NCI-H2081 (cell line): Measurements from ENCODE around the gene SLC4A9.

Experiments used
- DNase-seq, 2 experiments: peaks; one replicate each; lab custom pipeline; 2025; lab: John Stamatoyannopoulos, UW

Gene SLC4A9

DNA sequence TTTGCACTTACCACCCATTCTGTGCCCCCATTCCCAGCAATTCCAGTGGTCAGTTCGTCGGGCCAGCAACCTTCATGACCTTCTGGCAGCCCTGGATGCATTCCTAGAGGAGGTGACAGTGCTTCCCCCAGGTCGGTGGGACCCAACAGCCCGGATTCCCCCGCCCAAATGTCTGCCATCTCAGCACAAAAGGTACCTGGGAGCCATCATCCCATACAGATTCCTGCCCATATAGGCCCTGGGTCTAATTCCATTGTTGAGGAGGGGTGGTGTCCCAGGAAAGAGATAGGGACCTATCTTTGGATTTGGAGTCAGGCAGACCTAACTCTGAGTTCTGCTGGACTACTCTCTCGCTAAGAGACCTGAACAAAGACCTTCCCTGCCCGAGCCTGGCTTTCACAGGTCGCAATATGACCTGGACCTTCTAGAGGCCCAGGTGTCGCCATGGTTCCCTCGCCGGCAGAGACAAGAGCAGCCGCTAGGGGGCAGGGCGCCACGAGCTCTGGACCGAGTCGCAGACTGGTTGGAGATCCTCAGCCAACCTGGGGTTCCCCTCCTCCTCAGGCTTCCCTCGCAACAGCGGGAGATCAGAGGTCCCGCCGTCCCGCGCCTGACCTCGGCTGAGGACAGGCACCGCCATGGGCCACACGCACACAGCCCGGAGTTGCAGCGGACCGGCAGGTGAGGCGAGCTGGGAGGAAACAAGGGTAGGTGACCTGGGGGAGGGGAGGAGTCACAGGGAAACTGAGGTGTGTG, 3.1 kb downstream of the SLC4A9 start:
- DNase-seq: peak; percentile 32 to 42

DNA sequence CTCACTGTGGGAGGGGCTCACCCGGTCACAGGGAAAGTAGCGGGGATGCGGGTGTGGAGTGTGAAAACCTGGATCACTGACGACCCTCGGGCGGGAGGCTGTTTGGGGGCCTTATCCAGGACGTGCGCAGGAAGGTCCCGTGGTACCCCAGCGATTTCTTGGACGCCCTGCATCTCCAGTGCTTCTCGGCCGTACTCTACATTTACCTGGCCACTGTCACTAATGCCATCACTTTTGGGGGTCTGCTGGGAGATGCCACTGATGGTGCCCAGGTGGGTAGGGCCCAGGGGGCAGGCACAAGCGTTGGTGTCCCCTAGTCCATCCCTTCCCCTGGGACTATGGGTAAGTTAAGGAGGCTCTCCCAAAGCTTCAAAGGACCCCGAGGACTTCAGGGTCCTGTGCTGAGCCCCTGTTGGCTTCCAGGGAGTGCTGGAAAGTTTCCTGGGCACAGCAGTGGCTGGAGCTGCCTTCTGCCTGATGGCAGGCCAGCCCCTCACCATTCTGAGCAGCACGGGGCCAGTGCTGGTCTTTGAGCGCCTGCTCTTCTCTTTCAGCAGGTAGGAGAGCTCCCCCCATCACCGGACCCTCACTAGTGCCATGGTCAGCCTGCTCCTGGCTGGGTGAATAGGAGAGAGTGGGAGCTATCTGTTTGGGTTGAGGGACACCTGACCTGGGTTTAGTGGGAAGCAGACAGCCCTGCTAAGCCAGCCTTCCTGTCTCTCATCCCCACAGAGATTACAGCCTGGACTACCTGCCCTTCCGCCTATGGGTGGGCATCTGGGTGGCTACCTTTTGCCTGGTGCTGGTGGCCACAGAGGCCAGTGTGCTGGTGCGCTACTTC, 3.9 kb downstream of the SLC4A9 start:
- DNase-seq: no peak

GRCh38 chr5:140364472-140364765, 4.4 kb downstream of the SLC4A9 start:
- DNase-seq: no peak

DNA sequence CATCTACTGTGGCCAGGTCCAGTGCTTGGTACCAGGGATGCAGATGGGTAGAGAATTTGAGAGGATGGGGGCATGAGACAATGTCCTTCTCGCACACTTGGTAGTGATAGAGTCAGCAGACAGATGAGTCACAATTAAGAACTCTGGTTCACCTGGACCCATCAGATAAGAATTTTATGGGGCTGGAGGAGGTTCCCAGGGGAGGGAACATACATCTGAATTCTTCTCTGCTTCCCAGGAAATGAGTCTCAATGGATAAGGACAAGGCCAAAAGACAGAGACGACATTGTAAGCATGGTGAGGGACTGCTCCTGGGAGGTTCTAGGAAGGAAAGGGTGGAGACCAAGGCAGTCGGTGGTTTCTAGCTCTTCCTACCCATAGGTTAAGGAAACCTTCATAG, 5.3 kb downstream of the SLC4A9 start:
- no peak for DNase-seq

- DNase-seq: no peak
Observed at GRCh38 chr5:140365941-140366340, 5.9 kb downstream of the SLC4A9 start.

- no peak for DNase-seq
Observed at GRCh38 chr5:140366589-140367255, 6.7 kb downstream of the SLC4A9 start.

DNA sequence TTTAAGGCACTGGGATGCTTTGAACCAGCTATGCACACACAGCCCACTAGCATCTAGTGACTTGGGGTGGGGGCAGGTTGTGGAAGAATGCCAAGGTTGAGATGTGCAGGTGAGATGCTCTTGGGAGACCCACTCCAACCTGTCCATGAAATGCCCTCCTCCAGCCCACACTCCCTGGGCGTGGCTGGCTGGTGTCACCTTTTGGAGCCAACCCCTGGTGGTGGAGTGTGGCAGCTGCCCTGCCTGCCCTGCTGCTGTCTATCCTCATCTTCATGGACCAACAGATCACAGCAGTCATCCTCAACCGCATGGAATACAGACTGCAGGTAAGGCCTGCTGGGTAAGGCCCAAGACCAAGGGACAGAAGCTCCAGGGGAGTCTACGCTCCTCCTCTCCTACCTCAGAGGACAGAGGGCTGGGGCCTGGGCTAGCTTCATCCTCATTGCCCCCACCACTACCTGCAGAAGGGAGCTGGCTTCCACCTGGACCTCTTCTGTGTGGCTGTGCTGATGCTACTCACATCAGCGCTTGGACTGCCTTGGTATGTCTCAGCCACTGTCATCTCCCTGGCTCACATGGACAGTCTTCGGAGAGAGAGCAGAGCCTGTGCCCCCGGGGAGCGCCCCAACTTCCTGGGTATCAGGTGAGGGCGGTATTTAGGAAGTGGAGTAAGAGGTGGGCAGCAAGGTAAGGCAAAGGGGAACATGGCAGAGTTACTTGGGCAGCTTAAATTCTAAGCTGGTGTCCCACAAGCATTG, 7.4 kb downstream of the SLC4A9 start:
- DNase-seq: no peak

GRCh38 chr5:140371356-140372151, 11.6 kb downstream of the SLC4A9 start:
- DNase-seq: no peak

GRCh38 chr5:140372971-140373487, 13.0 kb downstream of the SLC4A9 start:
- peak; percentile 75 for DNase-seq

DNA sequence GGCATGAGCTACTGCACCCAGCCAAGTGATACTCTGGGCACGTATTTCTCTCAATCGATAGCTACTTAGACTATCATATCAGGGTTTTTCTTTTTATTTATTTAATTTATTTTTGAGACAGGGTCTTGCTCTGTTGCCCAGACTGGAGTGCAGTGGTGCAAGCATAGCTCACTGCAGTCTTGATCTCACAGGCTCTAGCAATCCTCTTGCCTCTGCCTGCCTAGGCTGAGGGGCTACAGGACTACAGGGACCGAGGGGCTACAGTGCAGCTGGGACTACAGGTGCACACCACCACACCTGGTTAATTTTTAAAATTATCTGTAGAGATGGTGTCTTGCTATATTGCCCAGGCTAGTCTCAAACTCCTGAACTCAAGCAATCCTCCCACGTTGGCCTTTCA, 21.4 kb downstream of the SLC4A9 start:
- no peak for DNase-seq

- DNase-seq: no peak
Observed at GRCh38 chr5:140381972-140382371, 22.0 kb downstream of the SLC4A9 start.

DNA sequence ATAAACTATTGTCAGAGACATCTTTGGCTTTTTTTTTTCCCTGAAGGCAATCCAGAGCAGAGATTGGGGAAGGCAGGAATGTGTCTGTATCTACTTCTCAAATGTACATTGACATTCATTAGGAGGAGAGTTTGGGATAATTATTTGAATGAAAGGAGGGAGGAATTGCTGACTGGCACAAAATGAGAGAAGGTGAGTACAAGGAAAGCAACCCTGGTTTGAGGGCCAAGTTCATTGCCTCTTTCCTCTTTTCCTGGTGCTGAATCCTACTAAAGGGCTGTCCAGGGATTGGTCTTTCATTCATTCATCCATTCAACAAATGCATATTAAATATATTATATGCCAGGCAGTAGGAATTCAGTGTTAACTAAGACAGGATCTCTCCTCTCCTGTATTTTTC, 22.9 kb downstream of the SLC4A9 start:
- no peak for DNase-seq

- no peak for DNase-seq
Observed at GRCh38 chr5:140383300-140383699, 23.3 kb downstream of the SLC4A9 start.

DNA sequence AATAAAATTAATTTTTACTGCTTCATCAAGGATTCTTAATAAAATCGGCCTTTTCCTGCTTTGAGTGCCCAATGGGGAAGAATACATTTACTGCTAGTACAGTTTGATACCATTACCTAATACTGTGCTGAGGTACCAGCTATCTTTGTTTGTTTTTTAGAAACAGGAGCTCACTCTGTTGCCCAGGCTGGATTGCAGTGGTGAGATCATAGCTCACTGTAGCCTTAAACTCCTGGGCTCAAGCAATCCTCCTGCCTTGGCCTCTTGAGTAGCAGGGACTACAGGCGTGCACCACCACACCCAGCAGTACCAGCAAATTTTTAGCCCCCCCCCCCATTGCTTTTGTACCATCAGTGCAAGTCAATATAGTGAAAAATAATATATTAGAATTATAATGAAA, 28.1 kb downstream of the SLC4A9 start:
- DNase-seq: no peak

DNA sequence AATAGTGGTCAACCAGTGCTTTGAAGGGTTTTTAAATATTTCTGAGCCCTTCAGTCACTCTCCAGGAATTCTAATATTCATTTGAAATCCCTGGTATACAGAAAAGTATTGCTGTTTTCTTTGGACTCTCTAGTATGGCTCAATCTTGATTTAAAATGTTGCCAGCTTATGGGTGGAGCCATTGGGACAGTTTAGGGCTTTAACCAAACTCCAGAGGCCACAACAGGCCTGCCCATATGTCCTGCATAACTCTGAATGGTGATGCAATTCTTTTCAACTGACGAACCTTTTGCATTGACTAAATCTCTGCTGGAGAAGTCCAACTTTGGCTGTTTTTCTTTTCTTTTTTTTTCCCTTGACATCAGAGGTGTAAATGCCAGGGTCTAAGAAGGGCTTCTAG, 31.3 kb downstream of the SLC4A9 start:
- DNase-seq: no peak

DNA sequence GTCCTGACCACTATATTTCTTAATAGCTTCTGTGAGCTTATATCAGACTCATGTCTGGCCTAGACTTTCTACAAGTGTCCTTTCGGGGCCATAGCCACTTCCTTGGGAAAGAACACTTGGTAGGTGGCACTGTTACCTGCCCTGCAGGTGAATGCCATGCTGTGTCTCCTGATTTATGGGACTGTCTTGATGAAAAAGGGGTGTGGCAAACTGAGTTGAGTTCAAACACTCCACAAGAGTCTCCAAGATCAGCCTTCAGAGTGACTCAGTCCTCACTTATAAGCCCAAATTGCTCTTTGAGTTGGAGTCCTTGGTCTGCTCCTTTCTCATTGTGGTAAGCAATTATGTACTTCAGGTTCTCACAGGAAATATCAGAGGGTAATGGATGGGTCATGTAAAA, 31.7 kb downstream of the SLC4A9 start:
- no peak for DNase-seq

DNA sequence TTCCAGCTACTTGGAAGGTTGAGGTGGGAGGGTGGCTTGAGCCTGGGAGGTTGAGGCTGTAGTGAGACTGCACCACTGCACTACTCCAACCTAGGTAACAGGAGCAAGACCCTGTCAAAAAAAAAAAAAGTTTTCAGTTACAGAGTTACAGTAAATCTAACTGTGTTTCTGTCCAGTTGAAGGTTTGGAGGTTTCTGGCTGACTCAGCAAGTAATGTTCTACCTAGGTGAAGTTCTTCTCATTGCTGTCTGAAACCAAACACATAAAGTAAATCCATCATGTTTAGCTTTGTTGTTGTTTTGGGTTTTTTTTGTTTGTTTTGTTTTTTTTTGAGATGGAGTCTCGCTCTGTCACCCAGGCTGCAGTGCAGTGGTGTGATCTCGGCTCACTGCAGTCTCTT, 33.7 kb downstream of the SLC4A9 start:
- no peak for DNase-seq

DNA sequence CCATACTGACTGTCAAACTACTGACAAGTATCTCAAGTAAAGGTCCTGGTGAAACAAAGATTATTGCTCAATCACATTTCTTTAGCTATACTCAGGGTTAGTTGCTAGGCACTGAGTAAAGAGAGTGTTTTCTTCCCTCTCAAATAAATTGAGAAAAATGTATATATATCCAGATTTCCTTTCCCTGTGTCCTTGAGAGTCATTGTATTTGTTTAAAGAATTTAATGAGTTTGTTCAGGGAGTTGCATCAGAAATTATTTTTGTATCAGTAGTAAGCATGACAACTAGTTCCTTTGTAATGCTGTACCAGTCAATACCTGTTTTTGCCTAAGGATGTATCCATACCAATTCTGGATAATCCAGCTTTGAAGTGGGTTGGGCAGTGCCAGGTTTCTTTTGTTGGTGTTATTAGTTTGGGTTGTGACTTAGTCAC, 38.4 kb downstream of the SLC4A9 start:
- no peak for DNase-seq

DNA sequence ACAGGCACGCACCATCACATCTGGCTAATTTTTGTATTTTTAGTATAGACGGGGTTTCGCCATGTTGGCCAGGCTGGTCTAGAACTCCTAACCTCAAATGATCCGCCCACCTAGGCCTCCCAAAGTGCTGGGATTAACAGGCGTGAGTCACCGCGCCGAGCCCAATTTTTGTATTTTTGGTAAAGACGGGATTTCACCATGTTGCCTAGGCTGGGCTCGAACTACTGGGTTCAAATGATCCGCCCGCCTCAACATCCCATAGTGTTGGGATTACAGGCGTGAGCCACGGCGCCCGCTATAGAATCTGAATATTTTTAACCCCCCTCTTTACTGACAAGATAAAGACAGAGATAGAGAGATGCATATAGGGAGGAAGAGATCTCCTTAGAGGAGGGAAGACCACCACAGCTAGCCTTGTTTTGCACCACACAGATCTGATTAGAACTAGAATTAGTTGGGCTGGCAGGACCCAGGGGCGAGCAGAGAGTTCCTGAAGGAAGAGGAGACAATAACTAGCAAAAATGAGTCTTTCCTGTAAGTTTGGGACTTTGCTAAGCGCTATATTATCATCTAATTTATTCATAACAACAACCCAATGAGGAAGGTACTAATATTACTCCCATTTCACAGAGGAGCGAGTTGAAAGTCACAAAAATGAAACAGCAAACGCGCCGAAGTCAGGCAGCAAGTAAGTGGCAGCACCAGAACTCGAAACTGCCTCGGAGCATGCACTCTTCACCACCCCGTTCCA, 40.2 kb downstream of the SLC4A9 start:
- no peak for DNase-seq

DNA sequence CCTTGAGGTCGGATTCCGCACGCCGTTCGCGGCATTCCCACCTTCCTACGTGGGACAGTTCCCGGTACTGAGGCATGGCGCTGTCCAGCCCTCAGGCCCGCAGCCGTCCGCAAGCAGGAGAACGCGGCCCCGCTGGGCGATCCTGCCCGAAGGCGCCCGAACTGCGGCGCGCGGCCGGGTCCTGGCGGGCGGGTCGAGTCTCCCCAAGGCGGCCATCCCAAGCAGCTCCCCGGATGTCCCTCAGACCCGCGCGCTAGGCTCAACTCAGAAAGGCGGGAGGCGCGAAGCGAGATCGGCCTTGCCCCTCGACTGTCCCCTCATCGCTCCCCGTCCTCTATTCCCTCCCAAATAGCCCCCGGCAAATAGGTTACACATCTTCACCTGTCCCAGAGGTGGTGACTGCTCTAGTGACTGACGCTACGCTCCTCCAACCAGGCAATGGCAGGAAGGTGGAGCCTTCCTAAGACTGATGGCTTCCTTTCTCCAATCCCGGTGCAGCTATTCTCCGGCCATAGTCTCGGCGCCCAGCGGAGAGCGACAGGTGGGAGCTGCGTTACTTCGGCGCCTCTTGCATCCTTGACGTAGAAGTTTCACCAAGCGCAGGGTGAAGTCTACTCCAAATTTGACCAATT, 40.9 kb downstream of the SLC4A9 start:
- DNase-seq: peak; percentile 88 to 97
